HuH-7 (cell line): Measurements from ENCODE around the gene PLEKHA1.

Experiments used
- DNase-seq: peaks from one replicate; pipeline ENCODE4 v3.0.0; 2011; ENCODE audit warnings: low spot score

The PLEKHA1 gene

GRCh38 chr10:122461729-122462532 lies 87.4 kb downstream of the PLEKHA1 start:
- no peak for DNase-seq

- no peak for DNase-seq
Observed at GRCh38 chr10:122462533-122463465, 88.3 kb downstream of the PLEKHA1 start.

GRCh38 chr10:122463466-122464249 lies 89.2 kb downstream of the PLEKHA1 start:
- DNase-seq: no peak

GRCh38 chr10:122464250-122464510 lies 89.7 kb downstream of the PLEKHA1 start:
- no peak for DNase-seq

GRCh38 chr10:122464586-122464985 lies 90.1 kb downstream of the PLEKHA1 start:
- no peak for DNase-seq

DNA sequence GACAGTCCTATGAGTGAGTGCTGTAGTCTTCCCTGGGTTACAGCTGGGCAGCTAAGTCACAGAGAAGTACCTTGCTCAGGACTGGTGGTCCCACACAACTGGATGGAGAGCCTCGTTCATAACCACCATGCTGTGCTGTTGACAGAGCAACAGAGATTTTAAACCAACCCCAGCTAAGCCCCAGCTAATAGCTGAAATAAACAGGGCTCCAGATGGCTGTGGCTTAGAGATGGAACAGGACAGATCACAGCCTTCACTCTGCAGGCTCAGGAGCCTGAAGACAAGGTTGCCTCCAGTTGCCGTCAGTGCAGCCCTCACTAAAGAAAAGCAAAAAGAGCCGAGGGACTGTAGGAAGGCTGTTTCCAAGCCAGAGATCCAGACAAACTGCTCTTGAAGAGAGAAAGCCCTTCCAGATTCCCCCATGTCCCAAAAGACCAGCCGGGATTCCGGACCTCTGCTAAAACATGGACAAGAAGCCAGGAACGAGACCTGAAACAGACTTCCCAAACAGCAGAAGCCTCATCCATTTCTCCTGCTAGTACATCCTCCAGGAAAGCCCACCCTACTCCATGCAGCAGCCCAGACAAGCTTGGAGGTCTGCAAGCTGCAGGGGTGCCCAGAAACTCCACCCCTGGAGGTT lies 91.0 kb downstream of the PLEKHA1 start:
- DNase-seq: no peak

- no peak for DNase-seq
Observed at GRCh38 chr10:122466951-122467381, 92.5 kb downstream of the PLEKHA1 start.

- no peak for DNase-seq
Observed at GRCh38 chr10:122467701-122468100, 93.2 kb downstream of the PLEKHA1 start.

DNA sequence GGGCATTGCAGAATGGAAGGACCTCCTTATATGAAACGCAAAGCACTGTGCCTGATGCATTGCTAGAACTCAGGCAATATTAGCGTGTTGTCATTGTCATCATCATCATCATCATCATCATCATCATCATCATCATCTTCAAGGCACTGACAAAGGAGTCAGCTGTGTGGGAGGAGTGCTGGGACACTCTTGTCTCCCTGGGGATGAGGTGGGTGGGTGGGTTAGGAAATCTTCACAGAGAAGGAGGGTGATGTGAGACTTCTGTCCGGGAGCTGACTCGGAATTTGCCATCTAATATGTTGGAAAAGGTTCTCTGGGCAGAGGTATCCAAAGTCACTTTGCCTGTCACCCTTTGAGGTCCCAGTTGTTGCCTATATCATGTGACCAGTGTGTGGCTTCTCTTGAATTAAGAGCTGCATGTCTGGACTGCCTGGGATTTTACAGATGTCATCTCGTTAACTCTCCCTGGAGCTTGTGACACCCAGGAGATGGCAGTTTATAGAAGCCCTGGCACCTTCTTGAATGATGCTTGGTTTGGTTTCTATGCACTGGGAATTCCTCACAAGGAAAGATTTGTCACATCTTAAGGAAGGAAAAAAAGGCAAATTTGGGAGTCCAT lies 93.9 kb downstream of the PLEKHA1 start:
- no peak for DNase-seq

DNA sequence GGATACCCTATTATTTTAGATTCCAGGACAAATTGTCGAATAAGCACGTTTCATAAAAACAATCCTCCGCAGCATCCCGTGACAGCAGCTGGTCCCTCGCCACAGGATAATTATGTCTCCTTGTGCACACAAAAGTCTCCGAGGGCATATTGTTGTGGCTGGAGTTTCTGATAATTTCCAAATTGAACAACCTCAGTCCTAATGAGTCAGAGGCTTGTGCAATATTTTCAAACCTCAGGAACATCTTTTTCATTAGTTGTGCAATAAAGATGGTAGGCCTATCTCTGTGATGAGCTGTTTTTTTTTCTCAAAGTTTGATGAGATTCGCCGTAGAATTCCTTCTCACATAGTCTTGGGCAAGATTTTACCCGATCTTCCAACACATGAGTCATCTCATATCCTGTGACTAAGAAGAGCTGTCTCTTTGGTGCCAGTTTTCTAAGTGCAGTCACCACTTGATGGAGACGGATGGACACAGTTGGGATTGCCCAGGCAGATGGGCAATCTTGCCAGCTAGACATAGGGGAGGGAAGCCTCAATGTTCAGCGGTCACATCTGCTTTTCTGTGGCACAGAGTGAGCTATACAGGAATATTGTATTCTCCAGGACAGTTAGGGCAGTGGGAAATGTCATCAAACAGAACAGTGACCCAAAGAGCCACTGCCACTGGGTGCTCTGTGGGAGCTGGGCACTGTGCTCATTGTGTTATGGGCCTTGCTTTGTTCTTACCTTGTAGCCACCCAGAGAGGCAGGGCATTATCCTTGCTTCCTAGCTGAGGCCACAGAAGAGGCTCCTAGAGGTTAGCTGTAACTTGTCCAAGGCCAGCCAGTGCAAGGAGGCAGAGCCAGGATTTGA lies 94.6 kb downstream of the PLEKHA1 start:
- no peak for DNase-seq

GRCh38 chr10:122469848-122470247 lies 95.3 kb downstream of the PLEKHA1 start:
- DNase-seq: no peak

DNA sequence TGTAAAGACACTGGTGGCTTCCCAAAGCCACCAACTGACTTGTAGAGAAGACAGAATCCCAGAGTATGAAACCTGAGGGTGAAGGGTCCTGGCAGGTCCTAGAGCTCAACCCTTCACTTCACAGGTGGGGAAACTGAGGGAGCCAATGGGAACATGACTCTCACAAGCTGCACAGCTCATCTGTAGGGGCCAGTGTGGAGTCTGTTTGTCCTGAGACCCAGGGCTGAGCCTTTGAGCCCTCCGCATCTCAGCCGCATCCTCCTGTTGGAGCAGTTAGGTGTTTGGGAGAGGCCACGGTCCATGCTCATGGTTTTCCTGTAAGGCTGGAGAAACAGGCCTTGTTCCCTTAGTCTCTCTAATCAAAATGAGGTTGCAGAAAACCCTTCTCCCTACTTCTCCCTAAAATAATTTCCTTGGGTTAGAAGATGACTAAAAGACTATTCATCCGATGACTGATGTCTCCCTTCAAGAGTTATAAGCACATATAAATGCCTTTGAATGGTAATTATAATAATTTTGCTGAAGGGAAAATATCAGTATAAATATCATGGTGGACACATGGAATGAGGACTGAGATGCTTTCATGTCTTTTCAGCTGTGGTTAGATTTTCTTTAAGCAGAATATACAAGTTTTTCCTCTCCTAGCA lies 97.1 kb downstream of the PLEKHA1 start:
- DNase-seq: no peak

GRCh38 chr10:122473116-122473515 lies 98.6 kb downstream of the PLEKHA1 start:
- no peak for DNase-seq

DNA sequence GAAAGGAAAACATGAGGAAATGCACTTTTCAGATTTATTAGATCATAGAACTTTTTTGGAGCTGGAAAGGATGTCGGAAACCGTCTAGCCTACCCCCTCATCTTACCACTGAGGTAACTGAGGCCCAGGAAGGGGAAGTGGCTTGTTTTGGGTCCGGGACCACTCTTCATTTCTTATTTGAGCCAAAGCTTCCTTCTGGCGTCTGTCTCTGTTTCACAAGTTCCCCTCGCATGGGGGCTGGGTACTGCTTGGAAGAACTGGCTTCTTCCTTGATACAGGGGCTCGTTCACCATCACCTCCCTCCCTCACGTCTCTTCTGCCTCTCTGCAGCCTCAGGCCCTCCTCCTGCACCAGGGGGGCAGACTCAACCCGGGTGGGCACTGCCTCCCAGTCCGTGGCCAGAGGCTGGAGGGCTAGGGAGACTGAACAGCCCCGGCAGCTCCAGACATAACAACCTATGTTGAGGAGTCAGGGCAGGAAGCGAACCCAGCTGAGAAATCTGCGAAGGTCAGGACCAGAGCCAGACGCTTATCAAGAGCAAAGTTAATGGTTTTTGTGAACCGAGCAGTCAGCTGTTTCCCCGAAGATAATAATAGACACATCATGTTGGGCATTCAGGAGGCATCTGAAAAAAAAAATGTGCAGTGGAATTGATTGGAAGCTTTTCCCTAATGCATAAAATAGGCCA lies 99.8 kb downstream of the PLEKHA1 start:
- DNase-seq: no peak

- no peak for DNase-seq
Observed at GRCh38 chr10:122475100-122475499, 100.6 kb downstream of the PLEKHA1 start.

DNA sequence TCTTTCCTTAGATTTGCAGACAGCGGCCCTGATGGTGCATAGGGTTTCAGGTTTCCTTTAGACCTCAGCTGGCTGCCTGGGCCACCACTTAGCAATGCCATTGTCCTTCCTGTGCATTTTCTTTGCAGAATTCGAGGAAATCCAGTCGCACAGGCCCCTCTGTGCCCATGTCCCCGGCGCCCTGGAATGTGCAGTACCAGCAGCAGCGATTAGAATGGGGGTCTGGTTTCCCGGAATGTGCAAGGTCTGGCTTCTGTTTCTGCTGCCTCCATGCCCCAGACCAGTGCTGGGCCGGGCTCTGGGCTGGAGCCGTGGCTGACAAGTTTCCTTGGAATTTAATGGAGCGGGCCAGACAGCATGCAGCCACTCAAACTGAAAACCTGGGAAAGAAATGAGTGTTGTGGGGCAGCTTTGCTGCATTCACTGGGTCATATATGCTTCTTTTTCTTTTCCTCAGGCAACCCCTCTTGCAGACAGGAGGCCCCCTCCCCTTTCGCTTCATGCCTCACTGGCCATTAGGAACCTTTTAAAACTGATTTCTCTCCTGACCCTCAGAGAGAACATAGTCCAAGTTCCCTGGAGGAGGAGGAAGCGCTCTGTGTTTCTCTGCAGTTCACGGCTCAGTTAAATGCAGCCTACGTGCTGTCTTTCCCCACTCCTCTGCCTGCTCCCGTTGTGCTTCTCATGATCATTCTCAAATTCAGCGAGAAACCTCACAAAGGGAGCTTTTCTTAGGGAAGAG lies 101.3 kb downstream of the PLEKHA1 start:
- no peak for DNase-seq

GRCh38 chr10:122476333-122476695 lies 101.8 kb downstream of the PLEKHA1 start:
- DNase-seq: no peak

DNA sequence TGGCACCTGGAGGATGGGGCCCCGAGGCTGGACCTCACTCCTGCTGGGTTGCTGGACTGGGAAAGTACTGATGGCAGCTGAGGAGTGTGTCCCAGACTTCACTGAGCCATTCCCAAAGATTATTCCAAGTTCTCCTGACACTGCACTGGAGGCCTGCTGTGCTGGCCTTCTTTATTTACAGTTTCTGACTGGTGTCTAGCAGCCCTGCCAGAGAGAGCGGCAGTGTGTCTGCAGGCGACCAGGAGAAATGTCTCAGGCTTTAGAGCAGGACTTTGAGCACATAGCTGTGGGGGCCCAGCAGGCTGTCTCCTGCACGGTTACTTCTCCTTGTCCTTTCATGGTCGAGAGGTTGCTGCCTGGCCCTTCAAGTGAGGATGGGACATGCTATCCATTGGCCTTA lies 102.9 kb downstream of the PLEKHA1 start:
- no peak for DNase-seq

- DNase-seq: no peak
Observed at GRCh38 chr10:122478971-122479370, 104.5 kb downstream of the PLEKHA1 start.
